Natural killer cell (primary cell): ENCODE results near the gene LMNTD2. TPM values are rescaled to one million over a fixed set of nuclear protein-coding genes. Genes with fewer than 3 reads are reported as not detected.

Experiments
- ATAC-seq, 3 donors: fragments of 150-1000 bp in 2 of 3; fragments of 200-7000 bp in 1 of 3; cut with Tn5 transposase; 1 replicate in 1 of 3; 2 replicates in 2 of 3; pipeline ENCODE4 v1.10.0; 2021; ENCODE audit warnings: mild to moderate bottlenecking in 2 of 3, moderate library complexity in 2 of 3
- DNase-seq, 2 donors: peaks; one replicate each; pipeline versions ENCODE4 v3.0.0 to v3.0.0-alpha.2; 2013 to 2021; ENCODE audit warnings: mixed read lengths in 1 of 2
- H3K27ac ChIP-seq: one replicate; pipeline ENCODE4 v1.5.1; 2013; ENCODE audit warnings: mild to moderate bottlenecking, low read length
- H3K27me3 ChIP-seq: one replicate; pipeline ENCODE4 v1.6.1; 2013; ENCODE audit warnings: low read length; ENCODE audit not compliant: control insufficient read depth, insufficient read depth
- H3K36me3 ChIP-seq: one replicate; pipeline ENCODE4 v1.6.1; 2013; ENCODE audit warnings: low read length; ENCODE audit not compliant: control insufficient read depth, insufficient read depth
- H3K4me1 ChIP-seq: one replicate; pipeline ENCODE4 v1.6.1; 2013; ENCODE audit warnings: low read length; ENCODE audit not compliant: control insufficient read depth, insufficient read depth
- H3K4me3 ChIP-seq: one replicate; pipeline ENCODE4 v1.5.1; 2013; ENCODE audit warnings: low read length
- H3K9me3 ChIP-seq: one replicate; pipeline ENCODE4 v1.6.1; 2013; ENCODE audit warnings: low read length; ENCODE audit not compliant: control insufficient read depth, insufficient read depth
- H3K27ac Mint-ChIP-seq, 2 donors: one replicate each; pipeline ENCODE4 v1.8.0; 2022; ENCODE audit warnings: mild to moderate bottlenecking in 2 of 2, mixed read lengths in 2 of 2, moderate library complexity in 1 of 2
- H3K27me3 Mint-ChIP-seq, 2 donors: one replicate each; pipeline ENCODE4 v1.8.0; 2022; ENCODE audit warnings: low read depth in 2 of 2, mixed read lengths in 2 of 2
- H3K36me3 Mint-ChIP-seq: one replicate; pipeline ENCODE4 v1.8.0; 2022; ENCODE audit warnings: mixed read lengths
- H3K4me1 Mint-ChIP-seq, 2 donors: one replicate each; pipeline ENCODE4 v1.8.0; 2022; ENCODE audit warnings: mixed read lengths in 2 of 2
- H3K4me3 Mint-ChIP-seq: one replicate; pipeline ENCODE4 v1.8.0; 2022; ENCODE audit warnings: mild to moderate bottlenecking, moderate library complexity, mixed read lengths
- H3K9me3 Mint-ChIP-seq, 2 donors: one replicate each; pipeline ENCODE4 v1.8.0; 2022; ENCODE audit warnings: mixed read lengths in 2 of 2
- WGBS: methylation state at CpG from one replicate; pipeline ENCODE4 v1.1.7; 2013; ENCODE audit warnings: missing lambda C conversion rate; ENCODE audit not compliant: insufficient coverage; 5-methylcytosine and 5-hydroxymethylcytosine counted together
- intact Hi-C: fragments of 100-400 bp; cut with micrococcal nuclease; formaldehyde crosslinking; loops from one replicate; pipeline ENCODE4 v1.14.2; 2022
- total RNA-seq, 4 donors: library from RNA; stranded (reverse); fragments of 120-200 nt in 1 of 4; gene quantifications; one replicate each; pipeline versions ENCODE4 v1.2.3 to v1.2.4, GENCODE V29; 2013 to 2022
- TF ChIP-seq, protein P1 (sequence below): fragments of 200-600 bp; IDR thresholded peaks from one replicate; pipeline ENCODE4 v1.8.0; 2022; ENCODE audit warnings: antibody characterized with exemption

The LMNTD2 gene
- total RNA-seq, 3 donors from 2014 or later (not counting 1 experiment from before 2014, with no cell fraction given), result 3.5 to 5.2 (median 5.0) TPM

DNA sequence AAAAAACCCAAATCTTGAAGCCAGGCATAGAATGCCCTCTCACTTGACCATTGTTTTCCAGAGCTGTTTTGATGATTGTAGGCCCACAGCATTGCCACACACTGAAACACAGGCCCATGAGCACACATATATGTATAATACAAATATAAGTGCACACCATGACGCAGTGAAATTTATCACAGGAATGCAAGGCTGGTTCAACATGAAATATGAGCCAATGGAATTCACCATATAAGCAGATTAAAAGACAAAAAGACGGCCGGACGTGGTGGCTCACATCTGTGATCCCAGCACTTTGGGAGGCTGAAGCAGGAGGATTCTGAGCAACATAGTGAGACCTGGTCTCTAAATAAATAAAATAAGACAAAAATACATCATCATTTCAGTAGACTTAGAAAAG, 44.1 kb downstream of the LMNTD2 start:
- TF ChIP-seq, protein P1, sequence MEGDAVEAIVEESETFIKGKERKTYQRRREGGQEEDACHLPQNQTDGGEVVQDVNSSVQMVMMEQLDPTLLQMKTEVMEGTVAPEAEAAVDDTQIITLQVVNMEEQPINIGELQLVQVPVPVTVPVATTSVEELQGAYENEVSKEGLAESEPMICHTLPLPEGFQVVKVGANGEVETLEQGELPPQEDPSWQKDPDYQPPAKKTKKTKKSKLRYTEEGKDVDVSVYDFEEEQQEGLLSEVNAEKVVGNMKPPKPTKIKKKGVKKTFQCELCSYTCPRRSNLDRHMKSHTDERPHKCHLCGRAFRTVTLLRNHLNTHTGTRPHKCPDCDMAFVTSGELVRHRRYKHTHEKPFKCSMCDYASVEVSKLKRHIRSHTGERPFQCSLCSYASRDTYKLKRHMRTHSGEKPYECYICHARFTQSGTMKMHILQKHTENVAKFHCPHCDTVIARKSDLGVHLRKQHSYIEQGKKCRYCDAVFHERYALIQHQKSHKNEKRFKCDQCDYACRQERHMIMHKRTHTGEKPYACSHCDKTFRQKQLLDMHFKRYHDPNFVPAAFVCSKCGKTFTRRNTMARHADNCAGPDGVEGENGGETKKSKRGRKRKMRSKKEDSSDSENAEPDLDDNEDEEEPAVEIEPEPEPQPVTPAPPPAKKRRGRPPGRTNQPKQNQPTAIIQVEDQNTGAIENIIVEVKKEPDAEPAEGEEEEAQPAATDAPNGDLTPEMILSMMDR, result no peak
- no peak overlapping the region for H3K4me3 ChIP-seq

DNA sequence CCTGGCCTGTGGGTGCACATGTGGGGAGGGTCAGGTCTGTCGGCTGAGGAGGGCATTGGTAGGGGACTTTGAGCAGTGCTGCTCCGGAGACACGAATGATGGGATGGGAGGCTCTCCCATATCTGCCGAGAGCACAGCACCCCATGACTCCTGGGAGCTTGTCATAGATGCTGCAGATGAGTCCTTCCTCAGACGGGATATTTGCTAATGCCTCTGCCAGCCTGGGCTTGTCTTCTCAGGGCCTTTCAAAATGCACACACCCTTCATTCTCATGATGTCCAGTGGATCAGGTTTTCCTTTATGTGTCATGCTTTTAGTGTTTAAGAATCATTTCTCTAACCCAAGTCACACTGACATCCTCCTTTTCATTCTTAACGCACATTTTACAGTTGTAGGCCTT, 45.4 kb downstream of the LMNTD2 start:
- no peaks in the 10 kb centered on the region for H3K36me3 Mint-ChIP-seq
- no peak for ATAC-seq
- no peaks in the 10 kb centered on the region for H3K27me3 Mint-ChIP-seq
- no peak for DNase-seq
- intact Hi-C loops, result loop anchor here (5.0 kb wide), 1 partner anchor 278 kb away; the partner anchor contains the start of genes PSMD13 and SIRT3
- H3K9me3 ChIP-seq, result no peaks in the 10 kb centered on the region
- TF ChIP-seq, protein P1, result no peak
- H3K36me3 ChIP-seq, result peaks cover under 1% of the 10 kb centered on the region
- no peak overlapping the region for H3K27ac Mint-ChIP-seq
- peaks cover 0 to 3% of the 10 kb centered on the region in 2 donors for H3K9me3 Mint-ChIP-seq
- no peak overlapping the region for H3K27ac ChIP-seq
- H3K4me3 ChIP-seq, result no peak overlapping the region
- peaks cover 9% of the 10 kb centered on the region for H3K4me1 ChIP-seq
- WGBS, result 81% methylated on average over 6 of the region's 6 CpGs
- peaks cover 0 to 7% of the 10 kb centered on the region in 2 donors for H3K4me1 Mint-ChIP-seq
- no peak overlapping the region for H3K4me3 Mint-ChIP-seq
- no peaks in the 10 kb centered on the region for H3K27me3 ChIP-seq

More for the DNA sequence above, 44.1 kb downstream of the LMNTD2 start:
- Mint-ChIP-seq H3K36me3 (no peaks in the 10 kb centered on the region), H3K27ac (peak overlapping the region in 1 of 2 donors; percentile 39), H3K4me3 (no peak overlapping the region), H3K27me3 (no peaks in the 10 kb centered on the region), H3K9me3 (peaks cover 0 to 3% of the 10 kb centered on the region in 2 donors), H3K4me1 (peaks cover 0 to 7% of the 10 kb centered on the region in 2 donors)
- H3K36me3 ChIP-seq, result no peaks in the 10 kb centered on the region
- no peaks in the 10 kb centered on the region for H3K27me3 ChIP-seq
- H3K9me3 ChIP-seq, result no peaks in the 10 kb centered on the region
- DNase-seq, result no peak
- 98% methylated on average over 4 of the region's 4 CpGs for WGBS
- no peak for ATAC-seq
- peaks cover 9% of the 10 kb centered on the region for H3K4me1 ChIP-seq
- H3K27ac ChIP-seq, result no peak overlapping the region
- intact Hi-C loops, result loop anchor here (5.0 kb wide), 1 partner anchor 279 kb away; the partner anchor contains the start of genes PSMD13 and SIRT3

DNA sequence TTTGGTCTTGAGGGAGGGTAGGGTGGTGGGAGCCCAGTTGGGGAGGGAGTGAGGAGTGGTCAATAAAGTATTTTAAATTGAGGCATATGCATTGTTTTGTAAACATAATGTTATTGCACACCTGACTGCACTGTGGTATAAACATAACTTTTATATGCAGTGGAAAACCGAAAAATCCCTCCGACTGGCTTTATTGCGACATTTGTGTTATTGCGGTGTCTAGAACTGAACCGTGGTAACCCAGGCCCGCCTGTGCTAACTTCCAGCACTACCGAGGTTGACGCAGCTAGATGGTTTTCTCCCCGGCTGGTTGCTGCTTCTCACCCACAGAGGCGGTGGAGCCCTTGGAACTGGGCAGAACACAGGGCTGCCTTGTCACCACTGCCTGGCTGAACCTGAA, 45.9 kb downstream of the LMNTD2 start:
- H3K4me1 ChIP-seq, result peaks cover 9% of the 10 kb centered on the region
- WGBS, result 88% methylated on average over 10 of the region's 10 CpGs
- no peak overlapping the region for H3K4me3 ChIP-seq
- H3K9me3 Mint-ChIP-seq, result peaks cover 0 to 3% of the 10 kb centered on the region in 2 donors
- no peak for DNase-seq
- no peak overlapping the region for H3K27ac Mint-ChIP-seq
- no peak for ATAC-seq
- peaks cover 6% of the 10 kb centered on the region for H3K36me3 ChIP-seq
- H3K27me3 Mint-ChIP-seq, result no peaks in the 10 kb centered on the region
- H3K4me3 Mint-ChIP-seq, result no peak overlapping the region
- intact Hi-C loops, result loop anchor here (5.0 kb wide), 1 partner anchor 277 kb away; the partner anchor contains the start of genes PSMD13 and SIRT3
- H3K27me3 ChIP-seq, result no peaks in the 10 kb centered on the region
- peaks cover 0 to 7% of the 10 kb centered on the region in 2 donors for H3K4me1 Mint-ChIP-seq
- no peak overlapping the region for H3K27ac ChIP-seq
- TF ChIP-seq, protein P1, result no peak
- no peaks in the 10 kb centered on the region for H3K9me3 ChIP-seq
- H3K36me3 Mint-ChIP-seq, result no peaks in the 10 kb centered on the region
